ENCODE measurements around the gene HNMT.

DNA sequence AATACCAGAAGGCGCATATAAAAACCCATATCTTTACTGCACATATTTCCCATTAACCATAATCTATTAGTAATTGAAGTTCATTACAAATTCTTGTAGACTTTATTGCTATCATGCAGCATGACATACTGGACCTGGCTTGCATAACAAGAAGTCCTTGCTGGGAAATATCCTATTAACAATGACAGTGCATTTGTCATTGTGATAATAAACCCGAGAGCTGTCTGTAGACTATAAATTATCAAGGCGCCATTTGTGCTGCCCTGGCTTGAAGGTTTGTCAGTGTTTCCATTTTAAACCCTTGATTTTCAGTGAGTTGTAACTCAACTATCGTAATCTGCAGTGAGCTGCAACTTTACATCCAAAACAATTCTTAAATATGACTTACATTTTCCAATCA, 59.0 kb downstream of the HNMT start:
- TF ChIP-seq, protein P1, sequence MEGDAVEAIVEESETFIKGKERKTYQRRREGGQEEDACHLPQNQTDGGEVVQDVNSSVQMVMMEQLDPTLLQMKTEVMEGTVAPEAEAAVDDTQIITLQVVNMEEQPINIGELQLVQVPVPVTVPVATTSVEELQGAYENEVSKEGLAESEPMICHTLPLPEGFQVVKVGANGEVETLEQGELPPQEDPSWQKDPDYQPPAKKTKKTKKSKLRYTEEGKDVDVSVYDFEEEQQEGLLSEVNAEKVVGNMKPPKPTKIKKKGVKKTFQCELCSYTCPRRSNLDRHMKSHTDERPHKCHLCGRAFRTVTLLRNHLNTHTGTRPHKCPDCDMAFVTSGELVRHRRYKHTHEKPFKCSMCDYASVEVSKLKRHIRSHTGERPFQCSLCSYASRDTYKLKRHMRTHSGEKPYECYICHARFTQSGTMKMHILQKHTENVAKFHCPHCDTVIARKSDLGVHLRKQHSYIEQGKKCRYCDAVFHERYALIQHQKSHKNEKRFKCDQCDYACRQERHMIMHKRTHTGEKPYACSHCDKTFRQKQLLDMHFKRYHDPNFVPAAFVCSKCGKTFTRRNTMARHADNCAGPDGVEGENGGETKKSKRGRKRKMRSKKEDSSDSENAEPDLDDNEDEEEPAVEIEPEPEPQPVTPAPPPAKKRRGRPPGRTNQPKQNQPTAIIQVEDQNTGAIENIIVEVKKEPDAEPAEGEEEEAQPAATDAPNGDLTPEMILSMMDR (IDR thresholded peaks at IDR 0.05) = no peak
- no peak for TF ChIP-seq POLR2A (IDR thresholded peaks at IDR 0.05)
- TF ChIP-seq POLR2AphosphoS5 (IDR thresholded peaks at IDR 0.05) = no peak

All from prostate gland (tissue), 2 donors.